ENCODE measurements around the gene CCDC112. TPM values are rescaled to one million over a fixed set of nuclear protein-coding genes. Genes with fewer than 3 reads are reported as not detected.

CCDC112 gene
- total and polyA plus RNA-seq, 9 of the 15 experiments (the other 6 are each of a cell fraction or from before 2014, with no cell fraction given), result 3.3 to 15.3 (median 7.4) TPM

- TF ChIP-seq, protein P1, sequence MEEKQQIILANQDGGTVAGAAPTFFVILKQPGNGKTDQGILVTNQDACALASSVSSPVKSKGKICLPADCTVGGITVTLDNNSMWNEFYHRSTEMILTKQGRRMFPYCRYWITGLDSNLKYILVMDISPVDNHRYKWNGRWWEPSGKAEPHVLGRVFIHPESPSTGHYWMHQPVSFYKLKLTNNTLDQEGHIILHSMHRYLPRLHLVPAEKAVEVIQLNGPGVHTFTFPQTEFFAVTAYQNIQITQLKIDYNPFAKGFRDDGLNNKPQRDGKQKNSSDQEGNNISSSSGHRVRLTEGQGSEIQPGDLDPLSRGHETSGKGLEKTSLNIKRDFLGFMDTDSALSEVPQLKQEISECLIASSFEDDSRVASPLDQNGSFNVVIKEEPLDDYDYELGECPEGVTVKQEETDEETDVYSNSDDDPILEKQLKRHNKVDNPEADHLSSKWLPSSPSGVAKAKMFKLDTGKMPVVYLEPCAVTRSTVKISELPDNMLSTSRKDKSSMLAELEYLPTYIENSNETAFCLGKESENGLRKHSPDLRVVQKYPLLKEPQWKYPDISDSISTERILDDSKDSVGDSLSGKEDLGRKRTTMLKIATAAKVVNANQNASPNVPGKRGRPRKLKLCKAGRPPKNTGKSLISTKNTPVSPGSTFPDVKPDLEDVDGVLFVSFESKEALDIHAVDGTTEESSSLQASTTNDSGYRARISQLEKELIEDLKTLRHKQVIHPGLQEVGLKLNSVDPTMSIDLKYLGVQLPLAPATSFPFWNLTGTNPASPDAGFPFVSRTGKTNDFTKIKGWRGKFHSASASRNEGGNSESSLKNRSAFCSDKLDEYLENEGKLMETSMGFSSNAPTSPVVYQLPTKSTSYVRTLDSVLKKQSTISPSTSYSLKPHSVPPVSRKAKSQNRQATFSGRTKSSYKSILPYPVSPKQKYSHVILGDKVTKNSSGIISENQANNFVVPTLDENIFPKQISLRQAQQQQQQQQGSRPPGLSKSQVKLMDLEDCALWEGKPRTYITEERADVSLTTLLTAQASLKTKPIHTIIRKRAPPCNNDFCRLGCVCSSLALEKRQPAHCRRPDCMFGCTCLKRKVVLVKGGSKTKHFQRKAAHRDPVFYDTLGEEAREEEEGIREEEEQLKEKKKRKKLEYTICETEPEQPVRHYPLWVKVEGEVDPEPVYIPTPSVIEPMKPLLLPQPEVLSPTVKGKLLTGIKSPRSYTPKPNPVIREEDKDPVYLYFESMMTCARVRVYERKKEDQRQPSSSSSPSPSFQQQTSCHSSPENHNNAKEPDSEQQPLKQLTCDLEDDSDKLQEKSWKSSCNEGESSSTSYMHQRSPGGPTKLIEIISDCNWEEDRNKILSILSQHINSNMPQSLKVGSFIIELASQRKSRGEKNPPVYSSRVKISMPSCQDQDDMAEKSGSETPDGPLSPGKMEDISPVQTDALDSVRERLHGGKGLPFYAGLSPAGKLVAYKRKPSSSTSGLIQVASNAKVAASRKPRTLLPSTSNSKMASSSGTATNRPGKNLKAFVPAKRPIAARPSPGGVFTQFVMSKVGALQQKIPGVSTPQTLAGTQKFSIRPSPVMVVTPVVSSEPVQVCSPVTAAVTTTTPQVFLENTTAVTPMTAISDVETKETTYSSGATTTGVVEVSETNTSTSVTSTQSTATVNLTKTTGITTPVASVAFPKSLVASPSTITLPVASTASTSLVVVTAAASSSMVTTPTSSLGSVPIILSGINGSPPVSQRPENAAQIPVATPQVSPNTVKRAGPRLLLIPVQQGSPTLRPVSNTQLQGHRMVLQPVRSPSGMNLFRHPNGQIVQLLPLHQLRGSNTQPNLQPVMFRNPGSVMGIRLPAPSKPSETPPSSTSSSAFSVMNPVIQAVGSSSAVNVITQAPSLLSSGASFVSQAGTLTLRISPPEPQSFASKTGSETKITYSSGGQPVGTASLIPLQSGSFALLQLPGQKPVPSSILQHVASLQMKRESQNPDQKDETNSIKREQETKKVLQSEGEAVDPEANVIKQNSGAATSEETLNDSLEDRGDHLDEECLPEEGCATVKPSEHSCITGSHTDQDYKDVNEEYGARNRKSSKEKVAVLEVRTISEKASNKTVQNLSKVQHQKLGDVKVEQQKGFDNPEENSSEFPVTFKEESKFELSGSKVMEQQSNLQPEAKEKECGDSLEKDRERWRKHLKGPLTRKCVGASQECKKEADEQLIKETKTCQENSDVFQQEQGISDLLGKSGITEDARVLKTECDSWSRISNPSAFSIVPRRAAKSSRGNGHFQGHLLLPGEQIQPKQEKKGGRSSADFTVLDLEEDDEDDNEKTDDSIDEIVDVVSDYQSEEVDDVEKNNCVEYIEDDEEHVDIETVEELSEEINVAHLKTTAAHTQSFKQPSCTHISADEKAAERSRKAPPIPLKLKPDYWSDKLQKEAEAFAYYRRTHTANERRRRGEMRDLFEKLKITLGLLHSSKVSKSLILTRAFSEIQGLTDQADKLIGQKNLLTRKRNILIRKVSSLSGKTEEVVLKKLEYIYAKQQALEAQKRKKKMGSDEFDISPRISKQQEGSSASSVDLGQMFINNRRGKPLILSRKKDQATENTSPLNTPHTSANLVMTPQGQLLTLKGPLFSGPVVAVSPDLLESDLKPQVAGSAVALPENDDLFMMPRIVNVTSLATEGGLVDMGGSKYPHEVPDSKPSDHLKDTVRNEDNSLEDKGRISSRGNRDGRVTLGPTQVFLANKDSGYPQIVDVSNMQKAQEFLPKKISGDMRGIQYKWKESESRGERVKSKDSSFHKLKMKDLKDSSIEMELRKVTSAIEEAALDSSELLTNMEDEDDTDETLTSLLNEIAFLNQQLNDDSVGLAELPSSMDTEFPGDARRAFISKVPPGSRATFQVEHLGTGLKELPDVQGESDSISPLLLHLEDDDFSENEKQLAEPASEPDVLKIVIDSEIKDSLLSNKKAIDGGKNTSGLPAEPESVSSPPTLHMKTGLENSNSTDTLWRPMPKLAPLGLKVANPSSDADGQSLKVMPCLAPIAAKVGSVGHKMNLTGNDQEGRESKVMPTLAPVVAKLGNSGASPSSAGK (IDR thresholded peaks at IDR 0.05), result peak; percentile 95
- TF ChIP-seq, protein P2, sequence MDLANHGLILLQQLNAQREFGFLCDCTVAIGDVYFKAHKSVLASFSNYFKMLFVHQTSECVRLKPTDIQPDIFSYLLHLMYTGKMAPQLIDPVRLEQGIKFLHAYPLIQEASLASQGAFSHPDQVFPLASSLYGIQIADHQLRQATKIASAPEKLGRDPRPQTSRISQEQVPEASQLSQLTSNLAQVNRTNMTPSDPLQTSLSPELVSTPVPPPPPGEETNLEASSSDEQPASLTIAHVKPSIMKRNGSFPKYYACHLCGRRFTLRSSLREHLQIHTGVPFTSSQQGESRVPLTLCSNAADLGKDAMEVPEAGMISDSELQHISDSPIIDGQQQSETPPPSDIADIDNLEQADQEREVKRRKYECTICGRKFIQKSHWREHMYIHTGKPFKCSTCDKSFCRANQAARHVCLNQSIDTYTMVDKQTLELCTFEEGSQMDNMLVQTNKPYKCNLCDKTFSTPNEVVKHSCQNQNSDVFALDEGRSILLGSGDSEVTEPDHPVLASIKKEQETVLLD (IDR thresholded peaks at IDR 0.05), result no peak
- TF ChIP-seq CBX5 (IDR thresholded peaks at IDR 0.05; ENCODE audit: borderline replicate concordance, low read depth), result no peak
- no peak for TF ChIP-seq PHF21A (IDR thresholded peaks at IDR 0.05; ENCODE audit: borderline replicate concordance, low read depth)
- no peak for TF ChIP-seq ETV6 (IDR thresholded peaks at IDR 0.05; ENCODE audit: borderline replicate concordance in 1 of 2, low read depth in 2 of 2, low read length in 1 of 2)
- peak; percentile 87; the same call in 1 of the 2 replicates for TF ChIP-seq ETV6 (CRISPR knock-in tag; IDR thresholded peaks at IDR 0.05; ENCODE audit: borderline replicate concordance)
- TF ChIP-seq CREBBP (IDR thresholded peaks at IDR 0.05; ENCODE audit: low read depth, low read length), result no peak
- no peak for TF ChIP-seq THAP7 (CRISPR knock-in tag; IDR thresholded peaks at IDR 0.05)
- TF ChIP-seq ZSCAN29 (IDR thresholded peaks at IDR 0.05), result no peak
- TF ChIP-seq ZNF764 (CRISPR knock-in tag; IDR thresholded peaks at IDR 0.05; ENCODE audit: low read depth), result no peak
- TF ChIP-seq ATF1 (CRISPR knock-in tag; IDR thresholded peaks at IDR 0.05), result no peak
- peak; percentile 41 for TF ChIP-seq ATF1 (tag; IDR thresholded peaks at IDR 0.05)
- TF ChIP-seq ZNF41 (CRISPR knock-in tag; conservative IDR thresholded peaks at IDR 0.05), result no peak
- TF ChIP-seq, protein P3, sequence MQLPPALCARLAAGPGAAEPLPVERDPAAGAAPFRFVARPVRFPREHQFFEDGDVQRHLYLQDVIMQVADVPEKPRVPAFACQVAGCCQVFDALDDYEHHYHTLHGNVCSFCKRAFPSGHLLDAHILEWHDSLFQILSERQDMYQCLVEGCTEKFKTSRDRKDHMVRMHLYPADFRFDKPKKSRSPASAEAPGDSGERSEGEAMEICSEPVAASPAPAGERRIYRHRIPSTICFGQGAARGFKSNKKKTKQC (CRISPR knock-in tag; IDR thresholded peaks at IDR 0.05), result peak; percentile 88; the same call in 1 of the 2 replicates
Observed at GRCh38 chr5:115296124-115297022, at the start of gene CCDC112 (continued).

Measured in K562 (cell line).